Type B pancreatic cell (in vitro differentiated cells): ENCODE measurements around the gene RPL23. TPM values are rescaled to one million over a fixed set of nuclear protein-coding genes. Genes with fewer than 3 reads are reported as not detected.

Experiments used
- DNase-seq: peaks from one replicate; pipeline ENCODE4 v3.0.0; 2021; ENCODE audit warnings: mixed read lengths; ENCODE audit not compliant: unreplicated experiment; ENCODE audit errors: extremely low spot score
- H3K27ac Mint-ChIP-seq: 2 replicates; pipeline ENCODE4 v1.8.0; 2021; ENCODE audit warnings: mild to moderate bottlenecking, mixed read lengths
- H3K27me3 Mint-ChIP-seq: 2 replicates; pipeline ENCODE4 v1.8.0; 2021; ENCODE audit warnings: mixed read lengths
- H3K36me3 Mint-ChIP-seq: 2 replicates; pipeline ENCODE4 v1.8.0; 2021; ENCODE audit warnings: mixed read lengths
- H3K4me1 Mint-ChIP-seq: one replicate; pipeline ENCODE4 v1.8.0; 2021; ENCODE audit warnings: mixed read lengths; ENCODE audit not compliant: unreplicated experiment
- H3K4me3 Mint-ChIP-seq: 2 replicates; pipeline ENCODE4 v1.8.0; 2021; ENCODE audit warnings: mild to moderate bottlenecking, mixed read lengths
- H3K9me3 Mint-ChIP-seq: 2 replicates; pipeline ENCODE4 v1.8.0; 2021; ENCODE audit warnings: mixed read lengths
- CTCF ChIP-seq: fragments of 200-600 bp; sonication (generic); conservative IDR thresholded peaks from 2 replicates; pipeline ENCODE4 v1.5.0; 2021; ENCODE audit warnings: antibody characterized with exemption, mild to moderate bottlenecking
- microRNA-seq: library from miRNA; unstranded; fragments of <30 nt; microRNA quantifications from one replicate; pipeline ENCODE4, GENCODE V29; 2020
- total RNA-seq: library from RNA; stranded (reverse); gene quantifications from 2 replicates; pipeline ENCODE4 v1.2.1, GENCODE V29; 2021; ENCODE audit warnings: low replicate concordance

The RPL23 gene
- total RNA-seq, 1 donor from 2014 or later, result 1,925 TPM

DNA sequence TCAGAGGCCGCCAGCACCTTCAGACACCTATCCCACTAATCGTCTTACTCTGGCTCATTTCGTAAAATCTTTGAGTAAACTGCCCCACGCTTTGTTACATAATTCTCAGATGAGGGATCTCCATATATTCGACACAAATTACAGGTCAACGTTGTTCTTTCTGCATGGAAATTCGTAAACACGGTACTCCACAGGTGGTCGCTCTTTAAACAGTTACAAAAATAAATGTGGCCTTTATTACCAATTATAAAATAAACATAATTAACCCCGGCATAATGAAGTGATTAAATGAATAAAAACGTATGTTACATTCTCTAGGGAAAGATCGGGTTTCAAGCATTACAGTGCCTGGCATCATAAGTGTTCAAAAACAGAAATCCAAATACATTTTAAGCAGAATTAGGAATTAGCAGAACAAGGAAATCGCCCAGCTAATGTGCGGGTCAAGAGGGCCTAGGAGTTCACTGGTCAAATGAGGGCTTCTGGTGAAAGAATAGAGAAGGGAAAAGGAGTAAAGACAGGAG, 53.2 kb downstream of the RPL23 start:
- TF ChIP-seq CTCF, result no peak
- Mint-ChIP-seq H3K4me1 (peaks cover 24% of the 10 kb centered on the region), H3K36me3 (peaks cover 35% of the 10 kb centered on the region)

GRCh38 chr17:38799501-38800236, 53.9 kb downstream of the RPL23 start, which contains the start of gene PIP4K2B:
Gene PIP4K2B (minus strand): TSS chr17:38799556. CDS start chr17:38799424, 132 bp downstream.
- peak within 1 kb of the TSS; percentile 93 for H3K27ac Mint-ChIP-seq
- H3K27me3 Mint-ChIP-seq, result no peaks in the 10 kb centered on the region
- no peaks in the 10 kb centered on the region for H3K9me3 Mint-ChIP-seq

More for the DNA sequence above, 53.2 kb downstream of the RPL23 start:
- no peak for DNase-seq
- H3K9me3 Mint-ChIP-seq, result no peaks in the 10 kb centered on the region
- peak overlapping the region; percentile 88 for H3K27ac Mint-ChIP-seq
- peak overlapping the region; percentile 82 for H3K4me3 Mint-ChIP-seq
- no peaks in the 10 kb centered on the region for H3K27me3 Mint-ChIP-seq

DNA sequence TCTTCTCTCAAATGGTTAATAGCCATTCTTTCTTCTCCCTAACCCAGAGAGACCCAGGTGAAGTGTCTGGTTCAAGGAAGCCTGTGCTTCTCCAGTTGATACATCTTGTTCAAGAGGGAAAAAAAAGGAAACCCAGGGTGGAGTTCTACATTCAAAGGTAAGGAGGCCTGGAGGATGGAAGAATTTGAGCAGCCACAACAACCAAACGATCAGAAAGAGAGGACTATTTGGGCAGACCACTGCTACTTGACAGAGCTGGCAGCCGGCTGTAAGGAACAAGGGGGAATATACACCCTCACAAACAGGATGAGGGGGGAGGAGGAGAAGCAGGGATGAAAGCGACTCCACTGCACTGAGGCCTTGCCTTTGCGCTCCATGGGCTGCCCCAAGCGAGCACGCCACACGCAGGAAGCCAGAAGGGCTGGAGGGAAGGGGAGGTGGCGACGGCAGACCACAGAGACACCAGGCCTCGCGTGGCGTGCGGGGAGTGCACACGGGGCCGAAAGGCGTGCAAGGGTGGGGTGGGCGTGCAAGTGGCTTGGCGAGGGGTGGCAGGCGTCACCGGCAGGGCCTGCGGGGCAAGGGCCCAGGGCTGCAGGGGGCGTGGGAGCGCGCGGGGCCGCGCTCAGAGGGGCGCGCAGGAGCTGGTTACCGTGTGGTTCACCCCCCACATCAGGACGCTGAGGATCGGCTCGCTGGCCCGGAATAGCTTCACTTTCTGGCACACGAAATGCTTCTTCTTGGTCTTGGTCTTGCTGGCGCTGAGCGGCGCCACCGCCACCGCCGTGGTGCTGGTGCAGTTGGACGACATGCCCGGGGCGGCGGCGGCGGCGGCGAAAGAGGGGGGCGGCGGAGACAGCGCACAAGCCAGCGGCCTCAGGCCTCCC, 54.7 kb downstream of the RPL23 start:
- no peak for TF ChIP-seq CTCF
- Mint-ChIP-seq H3K4me1 (peaks cover 29% of the 10 kb centered on the region), H3K36me3 (peaks cover 37% of the 10 kb centered on the region), H3K27ac (peak overlapping the region; percentile 93), H3K4me3 (peak overlapping the region; percentile 96), H3K27me3 (no peaks in the 10 kb centered on the region), H3K9me3 (no peaks in the 10 kb centered on the region)
- peak; percentile 70 for DNase-seq

More at GRCh38 chr17:38799501-38800236, 53.9 kb downstream of the RPL23 start, which contains the start of gene PIP4K2B:
- DNase-seq, result peak; percentile 96
- H3K4me3 Mint-ChIP-seq, result peak within 1 kb of the TSS; percentile 96
- TF ChIP-seq CTCF, result no peak
- H3K4me1 Mint-ChIP-seq, result peaks cover 24% of the 10 kb centered on the region
- H3K36me3 Mint-ChIP-seq, result peaks cover 35% of the 10 kb centered on the region

Small RNA genes lying within 50 kb of the gene (microRNA-seq; reads per million reads assigned to microRNA genes)
- gene MIR4727, result not detected

Other genes with a start within 250 kb of the RPL23 start
- gene SRCIN1, start 247.8 kb downstream of the RPL23 start, total RNA-seq, result 8.3 and 11.9 TPM in 2 replicates
- gene EPOP, start 178.8 kb downstream of the RPL23 start, total RNA-seq, result 6.2 and 11.0 TPM in 2 replicates
- gene MLLT6, start 148.4 kb downstream of the RPL23 start, total RNA-seq, result 122 and 130 TPM in 2 replicates
- 12.8 and 15.6 TPM in 2 replicates for gene CISD3, start 123.4 kb downstream of the RPL23 start, total RNA-seq
- gene PCGF2, start 105.4 kb downstream of the RPL23 start, total RNA-seq, result 37.6 and 74.6 TPM in 2 replicates
- gene PSMB3, start 101.0 kb downstream of the RPL23 start, total RNA-seq, result 149 and 152 TPM in 2 replicates
- 37.0 and 72.6 TPM in 2 replicates for gene PIP4K2B, start 54.2 kb downstream of the RPL23 start, total RNA-seq
- gene CWC25, start 28.4 kb downstream of the RPL23 start, total RNA-seq, result 17.7 and 19.7 TPM in 2 replicates
- 159 and 210 TPM in 2 replicates for gene LASP1, start 16.3 kb upstream of the RPL23 start, total RNA-seq
- not detected in 2 replicates for gene FBXO47, start 113.7 kb upstream of the RPL23 start, total RNA-seq